ENCODE results near the gene KLHDC8A. TPM values are rescaled to one million over a fixed set of nuclear protein-coding genes. Genes with fewer than 3 reads are reported as not detected.

KLHDC8A gene
- total and polyA plus RNA-seq, 9 of the 15 experiments (the other 6 are each of a cell fraction or from before 2014, with no cell fraction given): 0.01 to 0.54 (median 0.04) TPM; not detected in 6

DNA sequence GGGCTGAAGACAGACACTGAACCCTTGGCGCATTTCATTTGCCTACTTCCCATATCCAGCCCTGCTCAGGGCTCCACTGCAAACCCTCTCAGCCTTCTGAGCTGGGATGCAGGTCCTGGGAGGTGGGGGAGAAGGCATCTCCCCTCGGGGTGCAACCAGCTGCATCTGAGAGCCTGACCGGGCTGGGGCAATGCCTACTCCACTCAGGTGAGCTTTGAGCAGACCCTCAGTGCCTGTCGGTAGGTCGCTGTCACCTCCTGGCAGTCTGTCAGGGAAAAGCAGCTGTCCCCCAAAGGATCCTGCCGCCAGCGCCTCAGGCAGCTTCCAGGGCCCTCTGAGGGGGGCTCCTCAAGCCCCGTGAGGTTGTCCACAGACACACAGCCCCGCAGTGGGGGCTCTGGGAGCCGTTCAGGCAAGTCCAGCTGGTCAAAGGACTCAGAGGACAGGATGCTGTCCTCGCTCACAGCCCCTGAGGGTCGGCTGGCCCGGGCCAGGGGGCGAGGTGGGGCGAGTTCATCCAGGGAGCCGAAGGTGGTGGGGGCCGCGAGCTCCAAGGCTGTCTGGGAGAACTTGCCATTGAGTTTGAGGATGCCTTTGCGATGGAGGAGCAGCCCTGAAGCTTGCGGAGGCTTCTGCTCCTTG is 53.4 kb downstream of the KLHDC8A start:
- Histone ChIP-seq H3K27ac (ENCODE audit: extremely low read depth, low read depth, low read length) (no peak overlapping the region), H3K36me3 (ENCODE audit: control insufficient read depth, insufficient read depth, low read length) (no peaks in the 10 kb centered on the region), H2AFZ (ENCODE audit: low read depth, low read length) (no peak overlapping the region), H3K9me3 (replicated peaks; ENCODE audit: control insufficient read depth, insufficient read depth, low read depth, low read length) (no peaks in the 10 kb centered on the region), H3K79me2 (ENCODE audit: control insufficient read depth, insufficient read depth, low read length) (no peaks in the 10 kb centered on the region), H3K4me1 (replicated peaks in 1 of 2; ENCODE audit: control insufficient read depth in 2 of 2, insufficient read depth in 2 of 2, low read length in 2 of 2) (peaks cover 10 to 15% of the 10 kb centered on the region in 2 experiments; a peak in 3 of 5 replicates), H3K9ac (ENCODE audit: insufficient read depth in 1 of 2, low read depth in 2 of 2, low read length in 2 of 2) (no peak overlapping the region), H4K20me1 (replicated peaks; ENCODE audit: control insufficient read depth, insufficient read depth, low read length) (peaks cover 5% of the 10 kb centered on the region; the same call in 1 of the 2 replicates), H3K27me3 (ENCODE audit: control insufficient read depth in 2 of 2, insufficient read depth in 2 of 2, low read length in 2 of 2) (peaks cover 15 to 62% of the 10 kb centered on the region in 2 experiments; a peak in 4 of 5 replicates), H3K9me1 (ENCODE audit: control insufficient read depth, insufficient read depth, low read length) (no peaks in the 10 kb centered on the region), H3K4me2 (ENCODE audit: insufficient read depth, low read length) (no peak overlapping the region), H3K4me3 (no peak overlapping the region)
- FAIRE-seq (no peak), DNase-seq (ENCODE audit: extremely low read depth in 1 of 4, low spot score in 3 of 4) (no peak), ATAC-seq (no peak)
- intact Hi-C loops (cut with micrococcal nuclease) (no loop called here), in situ Hi-C loops (cut with MboI) (no loop called here)
- WGBS (ENCODE audit: insufficient coverage, low coverage, missing lambda C conversion rate): 11% methylated on average over 20 of the region's 20 CpGs
- ChIA-PET CTCF (ENCODE audit: low intra/inter-chr PET ratio) (interaction anchor here (0.6 kb wide), 1 partner anchor 348 kb away, joined by 6 read pairs; no protein-coding TSS in a partner anchor), POLR2A (interaction anchor here (0.5 to 1.3 kb wide), 7 partner anchors 8 to 1834 kb away, joined by 3 to 5 read pairs (median 4); no protein-coding TSS in a partner anchor)
- no TSS peak for BruUV-seq (replicated peaks)
- no peak for TF ChIP-seq ADNP (tag; IDR thresholded peaks at IDR 0.05)
- TF ChIP-seq ZNF277 (CRISPR knock-in tag; IDR thresholded peaks at IDR 0.05; ENCODE audit: borderline replicate concordance): no peak
- TF ChIP-seq SMAD1 (IDR thresholded peaks at IDR 0.05; ENCODE audit: low read depth, low read length, partially characterized antibody): no peak
- no peak for TF ChIP-seq CBX1 (IDR thresholded peaks at IDR 0.05; ENCODE audit: low read depth)
- no peak for TF ChIP-seq ZNF165 (CRISPR knock-in tag; IDR thresholded peaks at IDR 0.05; ENCODE audit: borderline replicate concordance)
- TF ChIP-seq SMARCC2 (IDR thresholded peaks at IDR 0.05; ENCODE audit: low read depth): no peak
- TF ChIP-seq E2F3 (CRISPR knock-in tag; IDR thresholded peaks at IDR 0.05): no peak
- TF ChIP-seq HMG20A (CRISPR knock-in tag; conservative IDR thresholded peaks at IDR 0.05): no peak
- no peak for TF ChIP-seq RFX7 (CRISPR knock-in tag; IDR thresholded peaks at IDR 0.05)
- no peak for TF ChIP-seq STAT6 (CRISPR knock-in tag; IDR thresholded peaks at IDR 0.05)
